OCI-M2 (cell line): ENCODE data around the gene STEAP3.

Experiments
- DNase-seq: peaks from one replicate; lab custom pipeline; 2025; ENCODE audit not compliant: unreplicated experiment; lab: John Stamatoyannopoulos, UW

The STEAP3 gene, protein sequence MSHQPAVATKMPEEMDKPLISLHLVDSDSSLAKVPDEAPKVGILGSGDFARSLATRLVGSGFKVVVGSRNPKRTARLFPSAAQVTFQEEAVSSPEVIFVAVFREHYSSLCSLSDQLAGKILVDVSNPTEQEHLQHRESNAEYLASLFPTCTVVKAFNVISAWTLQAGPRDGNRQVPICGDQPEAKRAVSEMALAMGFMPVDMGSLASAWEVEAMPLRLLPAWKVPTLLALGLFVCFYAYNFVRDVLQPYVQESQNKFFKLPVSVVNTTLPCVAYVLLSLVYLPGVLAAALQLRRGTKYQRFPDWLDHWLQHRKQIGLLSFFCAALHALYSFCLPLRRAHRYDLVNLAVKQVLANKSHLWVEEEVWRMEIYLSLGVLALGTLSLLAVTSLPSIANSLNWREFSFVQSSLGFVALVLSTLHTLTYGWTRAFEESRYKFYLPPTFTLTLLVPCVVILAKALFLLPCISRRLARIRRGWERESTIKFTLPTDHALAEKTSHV

DNA sequence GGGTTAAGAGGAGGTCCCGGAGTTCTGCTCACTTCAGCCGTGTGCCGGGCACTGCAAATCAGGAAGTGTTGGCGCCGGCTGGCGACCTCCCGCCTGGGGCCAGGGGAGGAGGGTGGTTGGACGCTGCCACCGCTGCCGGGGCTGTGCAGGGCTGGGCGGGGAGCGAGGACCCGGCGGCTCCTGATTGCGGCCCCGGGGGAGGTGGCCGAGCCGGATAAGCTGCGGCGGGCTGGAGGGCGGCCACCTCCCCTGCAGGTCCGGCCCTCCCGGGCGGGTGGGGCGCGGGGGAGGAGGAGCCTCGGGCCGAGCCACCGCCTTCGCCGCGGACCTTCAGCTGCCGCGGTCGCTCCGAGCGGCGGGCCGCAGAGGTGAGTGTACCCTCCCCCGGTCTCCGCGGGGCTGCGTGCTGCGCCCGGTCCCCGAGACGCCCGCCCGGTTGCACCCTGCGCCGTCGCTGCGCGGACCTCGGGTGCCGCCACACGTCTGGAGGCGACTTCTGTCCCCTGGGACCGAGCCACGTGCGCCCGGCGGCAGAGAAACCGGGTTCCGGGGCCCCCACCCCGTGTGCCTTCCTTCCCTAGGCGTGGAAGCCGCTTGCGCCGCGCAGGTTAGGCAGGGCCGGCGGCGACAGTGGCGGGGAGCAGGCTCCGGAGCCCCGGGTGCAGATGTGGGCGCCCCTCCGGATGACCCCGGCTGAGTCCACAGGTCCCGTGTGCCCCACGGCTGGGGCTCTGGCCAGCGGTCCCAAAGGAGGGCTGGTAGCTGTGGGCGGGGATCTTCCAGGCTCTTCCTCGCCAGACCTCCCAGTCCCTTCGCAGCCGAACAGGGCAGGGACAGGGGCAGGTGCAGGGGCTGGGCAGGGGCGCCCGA, at the start of gene STEAP3:
STEAP3 (plus strand) TSS at position 314 of the 870 bp plus-strand sequence. CDS start 7,179 bp downstream, outside the sequence.
- DNase-seq = no peak

DNA sequence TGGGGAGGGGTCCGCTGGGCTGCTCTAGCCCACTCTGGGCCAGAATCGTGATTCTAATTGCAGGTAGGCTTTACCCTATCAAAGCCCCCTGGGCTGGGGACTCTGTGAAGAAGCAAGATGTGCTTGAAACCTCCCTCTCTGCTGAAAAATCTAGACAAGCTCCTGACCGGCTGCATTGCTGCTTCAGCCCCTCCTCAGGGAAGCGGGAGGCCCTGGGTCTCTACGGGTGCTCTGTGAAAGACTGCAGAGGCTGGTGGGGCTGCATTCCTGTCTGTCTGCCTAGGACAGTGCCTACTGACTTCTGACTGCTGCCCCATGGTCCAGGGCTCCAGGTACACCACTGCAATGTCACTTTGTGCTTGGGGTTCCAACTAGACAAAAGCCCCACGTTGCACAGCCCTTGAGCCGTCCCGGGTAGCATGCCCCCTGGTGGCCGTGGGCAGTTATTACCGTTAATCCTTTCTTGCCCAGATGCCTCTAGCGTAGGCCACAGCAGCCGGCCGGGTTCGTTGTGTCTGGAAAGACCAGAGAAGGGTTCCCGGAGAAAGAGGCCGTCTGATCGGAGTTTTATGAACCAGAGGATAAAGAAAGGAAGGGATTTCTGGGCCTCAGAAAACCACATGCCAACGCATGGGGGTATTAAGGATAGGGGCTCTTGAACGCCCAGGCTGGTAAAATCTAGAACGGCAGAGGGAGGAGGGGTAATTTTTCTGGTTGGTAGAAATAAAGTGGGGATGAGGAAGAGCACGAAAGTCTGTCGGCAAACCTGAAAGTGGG, 49.2 kb upstream of the STEAP3 start:
- no peak for DNase-seq

DNA sequence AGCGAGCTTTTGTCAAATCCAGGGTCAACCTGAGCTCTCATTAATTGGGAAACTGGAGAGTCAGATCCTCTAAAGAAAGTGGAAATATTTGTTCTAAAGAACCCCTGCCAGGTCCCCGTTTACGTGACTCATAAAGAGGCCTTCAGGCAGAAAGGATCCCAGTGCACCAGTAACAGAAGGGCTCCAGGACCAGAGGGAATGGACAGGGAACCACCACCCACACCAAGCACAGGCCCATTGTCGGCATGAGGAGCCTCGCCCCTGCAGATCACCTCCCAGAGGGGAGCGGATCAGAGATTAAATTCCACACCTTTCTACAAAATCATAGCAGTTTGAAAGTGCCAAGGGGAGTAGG, 48.7 kb upstream of the STEAP3 start:
- no peak for DNase-seq

DNA sequence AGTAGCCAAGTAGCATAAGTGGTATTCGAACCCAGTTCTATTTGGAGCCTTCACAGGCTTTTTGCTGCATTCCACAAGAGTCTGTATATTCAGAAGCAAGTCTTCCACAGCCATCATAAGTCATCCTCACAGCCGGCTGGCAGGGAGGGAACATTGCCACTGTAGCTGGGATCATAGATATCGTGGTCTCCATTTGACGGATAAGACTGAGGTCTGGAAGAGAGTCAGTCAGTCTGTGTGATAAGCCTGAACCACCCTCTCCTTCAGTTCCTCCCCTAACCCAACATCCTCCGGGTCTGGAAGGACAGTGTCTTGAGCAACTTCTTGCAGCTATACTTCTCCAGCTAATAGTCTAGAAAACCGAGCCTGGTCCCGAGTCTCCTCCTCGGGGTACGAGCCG, 48.1 kb upstream of the STEAP3 start:
- no peak for DNase-seq

DNA sequence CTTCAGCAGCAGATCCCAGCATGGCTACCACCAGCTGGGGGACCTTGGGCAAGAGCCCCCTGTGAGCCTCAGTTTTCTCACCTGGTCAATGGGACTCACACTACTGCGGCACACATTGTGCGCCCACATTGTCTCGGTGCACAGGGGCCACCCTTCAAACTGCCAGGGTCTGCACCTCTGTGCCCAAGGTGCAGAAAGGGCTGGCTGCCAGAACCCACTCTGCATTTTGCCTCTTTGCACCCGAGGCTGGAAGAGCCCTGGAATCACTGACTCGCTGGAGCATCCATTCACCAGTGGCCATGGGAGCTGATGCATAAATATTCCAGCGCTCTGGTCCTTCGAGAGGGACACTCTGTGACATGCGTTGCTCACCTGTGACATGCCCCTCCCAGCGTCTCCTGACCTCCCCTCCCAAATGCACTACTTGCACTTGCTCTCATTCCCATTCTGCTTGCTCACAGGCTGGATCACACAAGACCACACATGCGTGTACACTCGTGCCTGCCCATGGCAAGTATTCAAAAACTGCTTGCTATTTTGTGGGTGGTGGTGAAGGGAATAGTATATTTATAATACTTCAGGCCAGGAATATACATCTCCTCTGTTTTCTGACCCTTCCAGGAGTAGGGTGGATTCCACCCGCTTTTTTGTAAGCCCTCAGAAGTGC, 46.3 kb upstream of the STEAP3 start:
- DNase-seq = no peak

DNA sequence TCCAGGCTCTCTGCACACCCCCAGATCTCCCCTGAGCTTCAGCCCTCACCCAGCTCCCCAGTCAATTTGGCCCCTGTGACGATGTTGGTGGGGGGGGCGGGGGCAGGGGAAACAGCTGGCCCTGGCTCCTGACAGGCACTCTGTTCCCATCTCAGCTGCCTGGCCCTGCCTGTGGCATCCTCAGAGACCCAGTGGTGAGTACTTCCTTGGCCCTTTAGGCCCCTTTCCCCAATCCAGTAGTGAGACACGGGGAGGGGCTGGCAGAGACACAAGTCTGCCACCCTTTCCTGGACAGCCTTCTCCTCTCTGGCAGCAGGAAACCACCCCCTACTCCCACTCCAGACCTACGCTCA, 45.8 kb upstream of the STEAP3 start:
- no peak for DNase-seq

DNA sequence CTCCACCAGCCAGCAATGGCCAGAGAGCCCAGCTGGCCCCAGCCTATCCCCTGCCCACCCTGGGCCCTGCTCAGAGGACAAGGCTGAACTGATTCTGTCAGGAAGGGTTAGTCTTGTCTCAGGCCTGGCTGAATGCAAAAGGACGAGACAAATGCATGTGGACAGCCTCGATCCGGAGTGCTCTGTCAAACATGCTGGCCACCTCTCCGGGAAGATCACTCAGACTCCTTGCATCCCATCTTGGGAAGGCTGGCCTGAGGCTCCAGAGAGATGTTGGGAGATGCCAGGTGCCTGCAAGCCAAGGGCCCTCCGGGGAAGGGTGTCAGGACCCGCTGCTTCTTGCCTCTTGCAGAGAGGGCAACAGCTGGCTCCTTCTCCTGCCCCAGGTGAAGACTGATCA, 44.9 kb upstream of the STEAP3 start:
- no peak for DNase-seq

DNA sequence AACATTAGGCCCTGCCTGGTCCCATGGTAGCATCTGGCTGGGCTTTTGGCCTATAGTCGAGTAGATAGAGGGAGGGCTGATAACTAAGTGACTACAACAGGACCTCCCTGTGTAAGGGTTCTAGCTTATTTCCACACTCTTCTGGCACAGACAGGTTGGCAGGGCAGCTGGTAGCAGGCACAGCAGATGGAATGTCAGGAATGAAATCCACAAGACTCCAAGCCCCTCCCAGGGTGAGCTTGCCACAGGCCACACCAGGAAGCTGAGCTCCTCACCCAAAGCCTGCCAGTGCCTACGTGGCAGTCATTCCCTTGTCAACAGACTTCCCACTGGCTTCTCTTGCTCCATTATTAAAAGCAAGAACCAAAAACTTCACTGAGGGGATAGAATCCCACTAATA, 44.4 kb upstream of the STEAP3 start:
- DNase-seq = no peak

DNA sequence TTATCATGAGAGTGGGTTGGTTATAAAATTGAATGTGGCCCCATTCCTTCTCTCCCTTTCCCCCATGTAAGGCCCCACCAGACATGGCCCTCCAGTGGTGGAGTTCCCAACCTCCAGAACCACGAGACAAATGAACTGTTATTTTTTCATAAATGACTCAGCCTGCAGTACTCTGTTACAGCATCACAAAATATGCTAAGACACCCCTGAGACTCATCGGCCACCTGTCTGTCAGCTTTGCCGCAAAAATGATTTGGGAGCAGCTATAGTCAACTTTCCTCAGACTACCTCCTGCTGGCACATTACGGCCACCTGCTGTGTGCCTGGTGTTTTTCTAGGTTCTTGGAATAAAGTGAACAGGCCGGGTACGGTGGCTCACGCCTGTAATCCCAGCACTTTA, 43.6 kb upstream of the STEAP3 start:
- no peak for DNase-seq

DNA sequence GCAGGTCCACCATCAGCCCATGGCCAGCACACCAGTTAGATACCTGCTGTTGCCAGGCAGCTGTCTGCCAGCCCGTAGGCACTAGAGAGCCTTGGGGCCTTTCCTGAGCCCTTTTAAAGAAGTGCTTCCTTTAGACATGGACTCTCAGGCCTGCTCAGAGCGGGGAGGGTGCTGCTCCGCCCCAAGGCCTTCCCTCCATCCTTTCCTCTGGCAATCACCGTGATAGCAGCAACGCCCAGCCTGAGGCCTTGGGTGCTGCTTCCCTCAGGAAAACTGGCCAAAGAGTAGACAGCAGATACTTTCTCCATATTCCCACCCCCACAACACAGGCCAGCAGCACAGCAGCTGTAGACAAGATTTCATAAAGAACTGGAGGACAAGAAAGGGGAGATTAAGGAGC, 42.7 kb upstream of the STEAP3 start:
- no peak for DNase-seq

DNA sequence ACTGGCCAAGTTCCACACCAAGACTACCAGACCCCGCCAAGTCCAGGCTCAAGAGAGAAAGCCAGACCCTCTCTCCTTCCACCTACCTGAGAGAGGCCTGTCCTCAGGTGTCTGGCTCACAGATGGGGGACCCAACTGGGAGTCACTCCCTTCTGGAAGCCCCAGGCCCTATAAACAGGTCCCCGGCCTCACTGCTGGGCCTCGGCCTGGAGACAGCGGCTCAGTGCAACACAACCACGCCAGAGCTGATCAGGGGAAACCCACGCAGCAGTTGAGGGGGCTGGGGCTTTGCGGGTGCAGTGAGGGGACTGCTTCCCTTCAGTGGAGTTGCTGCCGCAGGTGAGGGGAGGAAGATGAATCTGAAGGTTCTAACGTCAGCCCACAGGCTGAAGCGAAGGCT, 42.2 kb upstream of the STEAP3 start:
- no peak for DNase-seq

DNA sequence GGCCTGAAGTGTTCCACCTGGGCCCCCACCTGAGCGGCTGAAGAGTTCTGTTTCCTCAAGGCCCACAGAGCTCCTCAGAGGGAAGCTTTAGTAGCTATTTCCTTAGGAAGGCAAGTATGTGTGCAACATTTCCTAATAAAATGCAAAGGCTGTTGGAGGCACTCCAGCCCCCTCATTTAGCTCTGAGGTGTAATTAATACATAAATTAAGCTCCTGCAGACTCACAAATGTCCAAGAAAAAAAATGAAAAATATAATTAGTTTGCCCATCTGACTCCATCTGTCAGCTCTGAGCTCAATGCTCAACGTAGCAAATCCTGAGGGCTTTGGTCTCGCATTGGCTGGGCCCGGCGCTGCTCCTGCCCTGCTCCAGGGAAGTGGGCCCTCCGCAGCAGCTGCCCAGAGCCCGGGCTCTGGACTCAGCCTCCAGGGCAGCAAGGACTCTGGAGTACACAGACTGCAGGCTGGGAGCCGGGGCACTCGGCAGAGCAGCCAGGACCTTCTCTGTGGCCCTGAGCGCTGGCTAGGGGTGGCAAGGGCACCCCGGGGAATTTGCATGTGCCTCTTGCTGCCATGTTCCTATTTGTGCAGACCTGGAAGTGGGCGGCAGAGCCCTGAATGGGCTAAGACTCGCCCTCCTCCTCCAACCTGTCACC, 41.7 kb upstream of the STEAP3 start:
- no peak for DNase-seq

DNA sequence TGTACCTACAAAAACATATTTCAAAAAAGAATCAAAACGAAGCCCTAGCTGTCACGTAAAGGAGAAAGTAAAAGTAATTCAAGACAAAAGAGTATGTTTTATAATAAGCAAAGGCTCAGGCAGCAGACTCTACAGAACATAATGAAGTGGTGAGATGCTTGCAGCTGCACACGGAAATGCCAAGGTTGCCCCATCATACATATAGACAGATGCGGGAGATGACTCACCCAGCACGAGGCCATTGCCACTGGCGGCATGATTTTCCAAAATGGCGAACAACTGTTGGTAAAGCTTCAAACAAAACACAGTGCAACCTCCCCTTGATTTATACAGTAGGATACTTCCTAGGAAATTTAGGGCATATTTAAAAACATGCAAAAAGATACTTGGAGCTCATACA, 39.1 kb upstream of the STEAP3 start:
- DNase-seq = no peak

DNA sequence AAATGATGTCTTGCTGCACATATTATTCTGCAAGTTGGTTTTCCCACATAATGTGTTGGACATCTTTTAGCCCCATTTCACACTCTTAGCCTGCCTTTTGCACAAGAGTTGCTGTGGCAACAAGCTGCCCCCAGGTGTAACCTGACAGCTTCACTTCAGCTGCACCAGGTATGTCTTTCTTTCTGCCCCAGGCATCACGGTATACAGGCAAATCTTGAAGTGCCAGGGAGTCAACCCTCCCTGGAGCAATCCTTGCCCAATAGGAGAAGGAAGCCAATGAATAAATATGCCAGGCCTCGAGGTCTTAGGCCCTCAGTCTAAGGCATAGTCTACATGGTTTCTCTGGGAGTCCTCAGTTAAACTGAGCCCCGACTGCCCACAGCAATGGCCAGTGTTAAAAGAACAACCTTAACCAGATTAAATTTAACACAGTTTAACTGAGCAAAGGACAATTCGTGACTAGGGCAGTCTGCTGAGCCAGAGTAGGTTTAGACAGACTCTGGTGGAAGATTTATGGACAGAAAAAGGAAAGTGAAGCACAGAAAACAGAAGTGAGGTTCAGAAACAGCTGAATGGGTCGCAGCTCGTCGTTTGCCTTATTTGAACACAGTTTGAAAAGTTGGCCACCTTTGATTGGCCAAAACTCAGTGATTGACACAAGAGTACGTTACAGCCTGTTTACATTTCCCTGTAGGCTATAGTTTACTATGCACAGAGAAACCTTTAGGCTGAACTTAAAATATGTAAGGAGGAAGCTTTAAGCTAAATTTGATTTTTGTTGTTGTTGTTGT, 33.1 kb upstream of the STEAP3 start:
- DNase-seq = no peak

DNA sequence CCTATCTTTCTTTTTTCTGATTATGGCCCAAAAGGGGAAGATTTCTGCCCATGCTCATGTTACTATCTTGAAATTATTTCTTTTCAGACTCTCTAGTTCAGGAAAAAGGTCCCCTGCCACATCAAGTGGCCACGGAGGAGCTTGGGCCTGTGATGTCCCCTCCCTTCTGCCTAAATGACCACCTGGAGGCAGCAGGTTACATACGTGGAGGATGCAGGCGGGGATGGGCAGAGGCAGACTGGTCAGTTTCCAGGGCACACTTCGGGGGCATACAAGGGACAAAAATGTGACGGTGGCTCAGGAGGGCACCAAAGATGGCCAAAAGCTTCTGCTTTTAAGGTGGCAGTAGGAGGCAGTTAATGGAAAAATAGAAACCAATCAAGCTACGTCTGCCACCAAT, 30.7 kb upstream of the STEAP3 start:
- DNase-seq = no peak

DNA sequence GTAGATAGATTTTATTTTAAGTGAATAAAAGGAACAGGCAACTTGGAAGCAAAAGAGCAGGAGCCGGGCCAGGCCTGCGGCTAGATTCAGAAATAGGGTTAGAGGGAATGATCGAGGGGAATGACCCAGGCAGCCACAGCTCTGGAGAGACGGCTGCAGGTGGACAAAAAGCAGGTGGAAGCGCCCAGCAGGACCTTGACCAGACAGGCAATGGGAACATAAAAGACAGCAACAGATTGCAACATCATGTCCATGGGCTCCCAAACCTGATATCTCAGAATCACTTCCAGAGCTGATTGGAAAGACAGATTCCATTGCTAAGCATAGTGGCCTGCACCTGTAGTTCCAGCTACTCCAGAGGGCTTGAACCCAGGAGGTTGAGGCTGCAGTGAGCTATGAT, 28.6 kb upstream of the STEAP3 start:
- no peak for DNase-seq

DNA sequence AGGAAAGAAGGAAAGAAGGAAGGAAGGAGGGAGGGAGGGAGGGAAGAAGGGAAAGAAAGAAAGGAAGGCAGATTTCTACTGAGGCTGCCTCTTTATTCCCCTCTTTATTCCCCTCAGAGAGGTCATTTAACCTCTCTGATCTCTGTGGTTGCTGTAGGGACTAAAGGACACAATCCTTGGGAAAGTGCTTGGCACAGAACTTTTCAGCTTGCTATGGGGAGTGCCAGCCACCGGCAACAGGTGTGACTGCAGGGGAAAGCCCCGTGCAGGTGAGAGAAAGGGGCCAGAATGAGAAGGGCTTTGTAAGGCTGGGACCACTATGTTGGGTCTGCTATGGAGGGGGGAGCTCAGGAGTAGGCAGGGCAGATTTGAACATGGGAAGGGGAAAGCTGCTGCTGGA, 27.7 kb upstream of the STEAP3 start:
- DNase-seq = no peak

DNA sequence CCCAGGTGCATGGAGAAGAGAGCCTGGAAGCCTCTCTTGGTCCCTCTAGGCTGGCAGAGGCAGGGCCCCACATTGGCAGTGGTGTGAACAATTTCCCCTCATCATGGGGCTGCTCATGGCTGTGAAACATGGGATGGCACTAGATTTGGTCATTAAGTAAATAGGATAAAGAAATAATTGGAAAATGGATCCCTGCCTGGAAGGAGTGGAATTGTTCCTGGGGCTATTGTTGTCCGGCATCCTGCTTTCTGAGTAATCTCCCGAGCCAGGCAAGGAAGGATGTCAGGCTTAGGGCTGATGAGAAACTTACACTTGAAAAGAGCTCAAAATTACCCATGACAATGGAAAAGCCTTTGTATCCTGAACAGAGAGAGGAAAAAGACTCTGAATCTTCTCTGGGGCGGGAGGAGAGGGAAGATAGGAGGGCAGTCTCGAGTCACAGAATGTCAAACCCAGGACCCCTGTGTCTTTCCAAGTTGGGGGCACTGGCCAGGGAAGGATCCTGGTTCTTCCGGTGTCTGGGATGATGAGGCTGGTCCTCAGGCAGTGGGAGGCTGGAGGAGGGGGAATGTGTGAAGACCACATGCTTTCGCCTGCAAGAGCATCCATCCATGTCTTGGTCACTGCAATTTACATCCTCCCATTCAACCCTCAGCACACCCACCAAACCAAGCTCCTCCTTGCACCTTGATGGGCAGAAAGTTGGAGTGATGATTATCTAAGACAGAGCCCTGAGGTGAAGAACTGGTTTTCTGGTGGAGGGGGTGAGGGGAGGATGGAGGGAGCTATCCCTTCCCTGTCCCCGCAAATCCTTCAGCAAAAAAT, 27.1 kb upstream of the STEAP3 start:
- no peak for DNase-seq

DNA sequence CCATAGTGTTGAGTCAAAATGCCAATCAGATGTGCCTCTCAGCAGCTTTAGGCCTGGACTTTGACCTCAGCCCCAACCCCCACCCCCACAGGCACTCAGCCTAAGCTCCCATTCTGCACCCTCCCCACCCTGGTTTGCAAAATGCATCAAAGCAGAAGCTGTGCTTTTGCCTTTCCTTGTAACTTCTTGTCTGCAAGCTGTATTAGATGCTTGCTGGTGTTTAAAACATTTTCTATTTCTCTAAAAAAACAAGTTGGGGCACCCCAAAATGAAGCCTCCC, 26.6 kb upstream of the STEAP3 start:
- no peak for DNase-seq
